HG03520 (cell line): ENCODE results near the gene MYH14.
"Not testable (repeated sequence)": the region's sequence is repeated elsewhere in the genome, so short reads cannot be mapped to it uniquely, and the experiment has no call there.

Experiments
- ATAC-seq: cut with Tn5 transposase; IDR thresholded peaks from one replicate; pipeline ENCODE4 v1.9.1; 2021; ENCODE audit warnings: mild to moderate bottlenecking, moderate library complexity; ENCODE audit not compliant: unreplicated experiment

Gene MYH14

DNA sequence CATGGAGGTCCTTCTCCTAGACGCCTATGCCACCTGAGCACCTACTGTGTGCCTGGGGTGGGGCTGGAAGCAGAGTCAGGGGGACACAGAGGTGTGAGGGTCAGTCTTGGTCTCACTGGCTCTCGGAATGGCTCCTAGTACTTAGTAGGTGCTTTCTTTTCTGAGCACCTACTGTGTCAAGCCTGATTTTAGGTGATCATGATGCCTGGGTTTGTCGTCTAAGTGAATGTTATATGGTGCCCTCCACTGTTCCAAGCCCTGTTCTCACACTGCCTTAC, 20.0 kb downstream of the MYH14 start:
- ATAC-seq: no peak

GRCh38 chr19:50224986-50225747, 21.7 kb downstream of the MYH14 start:
- no peak for ATAC-seq

GRCh38 chr19:50226536-50226935, 23.1 kb downstream of the MYH14 start:
- no peak for ATAC-seq

DNA sequence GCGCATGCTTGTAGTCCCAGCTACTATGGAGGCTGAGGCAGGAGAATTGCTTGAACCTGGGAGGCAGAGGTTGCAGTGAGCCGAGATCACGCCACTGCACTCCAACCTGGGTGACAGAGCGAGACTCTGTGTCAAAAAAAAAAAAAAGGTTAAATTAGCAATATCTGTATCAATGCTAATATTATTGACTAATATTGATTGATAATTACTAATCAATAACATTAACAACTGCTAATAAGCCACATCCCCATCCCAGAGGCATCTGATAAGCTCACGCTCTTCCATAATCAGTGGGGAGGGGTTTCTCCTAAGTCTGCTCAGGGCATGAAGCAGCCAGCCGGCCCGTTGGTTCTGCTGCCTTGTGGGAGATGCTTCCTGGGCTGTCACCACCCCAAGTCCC, 24.7 kb downstream of the MYH14 start:
- ATAC-seq: not testable (repeated sequence)

DNA sequence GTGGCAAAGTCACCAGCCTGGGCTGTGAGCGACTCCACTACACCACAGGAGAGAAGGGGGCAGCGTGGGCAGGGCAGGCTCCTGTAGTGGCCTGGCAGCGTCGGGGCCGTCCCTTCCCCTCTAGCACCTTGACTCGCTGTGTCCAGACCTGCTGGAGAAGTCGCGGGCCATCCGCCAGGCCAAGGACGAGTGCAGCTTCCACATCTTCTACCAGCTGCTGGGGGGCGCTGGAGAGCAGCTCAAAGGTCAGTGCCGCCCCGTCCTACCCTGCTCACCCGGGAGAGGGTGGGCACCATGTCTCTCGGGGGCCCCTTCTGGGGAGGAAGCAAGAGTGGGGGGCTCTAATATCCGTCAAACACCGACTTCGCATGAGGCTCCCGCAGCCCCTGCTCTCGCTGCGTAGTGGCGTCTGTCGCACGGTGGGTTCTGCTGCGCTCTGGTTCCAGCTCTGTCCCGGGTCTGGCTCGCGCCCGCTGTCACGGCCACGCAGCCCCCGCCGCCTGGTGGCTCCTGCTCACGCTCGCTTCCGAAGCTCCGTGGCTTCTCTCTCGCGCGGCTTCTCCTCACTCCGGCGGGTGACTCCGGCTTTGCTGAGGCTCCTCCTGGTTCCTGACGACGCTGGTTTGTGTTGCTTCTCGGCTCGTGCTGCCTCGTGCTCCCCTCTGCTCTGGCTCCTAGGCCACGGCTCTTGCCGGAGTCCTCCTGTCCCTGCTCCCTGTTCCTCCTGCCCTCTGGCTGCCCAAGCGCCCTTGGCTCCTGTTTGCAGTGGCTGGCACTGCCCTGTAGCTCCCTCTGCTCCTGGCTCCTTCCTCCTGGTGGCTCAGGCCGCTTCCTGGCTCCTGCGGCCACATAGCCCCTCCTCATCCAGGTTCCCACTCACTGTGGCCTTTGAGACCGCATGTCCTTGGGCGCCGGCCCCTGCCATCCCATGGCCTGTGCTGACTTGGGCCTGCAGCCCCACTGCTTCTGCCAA, 27.2 kb downstream of the MYH14 start:
- no peak for ATAC-seq

DNA sequence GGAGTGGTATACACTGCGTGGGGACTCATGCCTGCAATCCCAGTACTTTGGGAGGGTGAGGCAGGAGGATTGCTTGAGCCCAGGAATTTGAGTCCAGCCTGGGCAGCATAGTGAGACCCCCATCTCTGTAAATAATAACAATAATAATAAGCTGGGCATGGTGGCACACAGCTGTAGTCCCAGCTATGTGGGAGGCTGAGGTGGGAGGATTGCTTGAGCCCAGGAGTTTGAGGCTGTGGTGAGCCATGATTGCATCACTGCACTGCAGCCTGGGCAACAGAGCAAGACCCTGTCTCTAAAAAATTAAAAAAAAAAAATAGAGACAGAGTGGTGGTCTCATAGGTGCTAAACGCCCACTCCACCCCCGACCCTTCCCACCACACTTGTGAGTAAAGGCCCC, 28.0 kb downstream of the MYH14 start:
- ATAC-seq: not testable (repeated sequence)

- no peak for ATAC-seq
Measured at GRCh38 chr19:50231821-50232220, 28.4 kb downstream of the MYH14 start.

- ATAC-seq: no peak
Measured at GRCh38 chr19:50232600-50232999, 29.2 kb downstream of the MYH14 start.

- ATAC-seq: no peak
Measured at GRCh38 chr19:50233308-50233910, 30.0 kb downstream of the MYH14 start.

DNA sequence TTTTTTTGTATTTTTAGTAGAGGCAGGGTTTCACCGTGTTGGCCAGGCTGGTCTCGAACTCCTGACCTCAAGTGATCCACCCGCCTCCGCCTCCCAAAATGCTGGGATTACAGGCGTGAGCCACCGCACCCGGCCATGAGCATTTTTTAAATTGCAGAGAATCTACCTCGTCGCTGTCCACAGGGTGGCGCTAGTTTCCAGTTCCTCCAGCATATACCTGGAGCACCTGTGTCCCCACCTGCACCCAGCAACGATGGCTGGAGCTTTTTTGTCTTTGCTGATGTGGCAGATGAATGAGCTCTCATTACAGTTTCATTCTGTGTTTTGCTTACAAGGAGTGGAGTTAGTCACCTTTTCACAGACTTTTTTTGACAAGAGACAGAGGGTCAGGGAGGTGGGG, 34.1 kb downstream of the MYH14 start:
- ATAC-seq: not testable (repeated sequence)

DNA sequence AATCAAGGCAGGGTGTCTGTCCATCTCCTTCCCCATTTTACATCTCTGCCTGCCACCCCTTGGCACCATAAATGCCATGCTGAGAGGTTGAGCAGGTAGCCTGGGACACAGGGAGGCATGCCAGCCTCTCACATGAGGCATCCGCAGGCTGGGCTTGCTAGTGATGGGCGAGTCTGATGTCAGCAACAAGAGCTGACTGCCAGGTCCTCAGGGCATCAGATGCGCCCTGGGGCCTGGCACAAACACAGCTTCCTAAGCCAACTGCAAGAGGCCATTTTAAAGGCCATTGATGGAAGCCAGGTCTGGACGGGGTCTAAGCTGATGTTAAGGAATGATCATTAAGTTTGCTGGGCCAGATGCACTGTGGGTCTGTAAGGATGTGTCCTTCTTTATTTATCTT, 34.6 kb downstream of the MYH14 start:
- ATAC-seq: no peak

DNA sequence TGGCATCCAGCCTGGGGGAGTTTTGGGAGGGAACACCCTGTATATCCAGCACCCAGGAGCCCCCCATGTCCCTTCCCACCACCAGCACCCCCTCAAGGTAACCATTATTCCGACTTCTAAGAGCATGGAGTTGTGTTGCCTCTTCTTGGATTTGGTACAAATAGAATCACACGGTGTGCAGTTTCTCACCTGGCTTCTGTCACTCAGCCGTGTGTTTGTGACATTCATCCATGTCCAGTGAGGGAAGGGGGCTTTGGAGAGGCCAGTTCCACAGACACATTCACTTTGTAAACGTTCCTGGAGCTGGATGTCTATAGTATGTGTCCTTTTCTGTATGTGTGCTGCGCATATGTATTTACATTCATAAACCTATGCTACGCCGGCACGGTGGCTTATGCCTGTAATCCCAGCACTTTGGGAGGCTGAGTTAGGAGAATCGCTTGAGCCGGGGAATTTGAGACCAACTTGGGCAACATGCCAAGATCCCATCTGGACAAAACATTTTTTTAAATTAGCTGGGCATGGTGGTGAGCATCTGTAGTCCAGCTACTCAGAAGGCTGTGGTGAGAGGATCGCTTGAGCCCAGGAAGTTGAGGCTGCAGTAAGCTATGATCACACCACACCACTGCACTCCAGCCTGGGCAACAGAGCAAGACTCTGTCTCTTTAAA, 36.6 kb downstream of the MYH14 start:
- no peak for ATAC-seq

- no peak for ATAC-seq
Measured at GRCh38 chr19:50242581-50242980, 39.2 kb downstream of the MYH14 start.

GRCh38 chr19:50244695-50245094, 41.3 kb downstream of the MYH14 start:
- ATAC-seq: no peak

- no peak for ATAC-seq
Measured at GRCh38 chr19:50248413-50248812, 45.0 kb downstream of the MYH14 start.

GRCh38 chr19:50248826-50249225, 45.4 kb downstream of the MYH14 start:
- no peak for ATAC-seq

DNA sequence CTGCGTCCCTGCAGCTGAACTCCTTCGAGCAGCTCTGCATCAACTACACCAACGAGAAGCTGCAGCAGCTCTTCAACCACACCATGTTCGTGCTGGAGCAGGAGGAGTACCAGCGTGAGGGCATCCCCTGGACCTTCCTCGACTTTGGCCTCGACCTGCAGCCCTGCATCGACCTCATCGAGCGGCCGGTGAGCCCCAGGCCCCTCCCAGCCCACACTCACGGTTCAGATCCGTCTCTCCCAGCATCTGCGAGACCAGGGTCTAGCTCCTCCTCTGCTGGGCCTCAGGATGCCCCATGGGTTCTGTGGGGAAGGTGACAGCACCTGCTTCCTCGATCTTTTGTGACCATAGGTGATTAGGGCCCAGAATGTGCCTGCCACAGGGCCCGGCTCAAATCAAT, 46.2 kb downstream of the MYH14 start:
- ATAC-seq: no peak

DNA sequence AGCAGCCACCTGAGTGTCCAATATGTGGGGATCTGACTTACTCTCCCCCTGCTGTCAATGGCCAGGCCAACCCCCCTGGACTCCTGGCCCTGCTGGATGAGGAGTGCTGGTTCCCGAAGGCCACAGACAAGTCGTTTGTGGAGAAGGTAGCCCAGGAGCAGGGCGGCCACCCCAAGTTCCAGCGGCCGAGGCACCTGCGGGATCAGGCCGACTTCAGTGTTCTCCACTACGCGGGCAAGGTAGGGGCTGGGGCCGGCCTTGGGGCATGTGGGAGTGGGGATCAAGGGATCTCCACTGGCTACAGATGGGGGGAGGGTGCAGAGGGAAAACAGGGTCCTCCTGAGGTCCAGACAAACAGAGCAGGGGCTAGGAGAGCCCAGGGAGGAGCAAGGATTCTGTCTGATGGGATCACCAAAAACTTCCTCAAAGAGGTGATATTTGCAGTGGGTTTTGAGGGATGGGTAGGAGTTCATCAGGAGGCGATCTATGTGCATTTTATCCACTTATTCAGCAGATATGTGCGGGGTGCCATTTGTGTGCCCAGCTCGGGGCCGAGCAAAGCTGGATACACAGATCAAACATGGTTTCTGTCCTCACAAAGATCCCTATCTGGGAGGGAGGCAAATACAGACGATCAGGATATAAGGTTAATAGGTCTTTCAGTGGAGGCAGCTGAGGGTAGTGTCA, 47.2 kb downstream of the MYH14 start:
- ATAC-seq: no peak

- ATAC-seq: no peak
Measured at GRCh38 chr19:50252111-50252886, 48.9 kb downstream of the MYH14 start.

DNA sequence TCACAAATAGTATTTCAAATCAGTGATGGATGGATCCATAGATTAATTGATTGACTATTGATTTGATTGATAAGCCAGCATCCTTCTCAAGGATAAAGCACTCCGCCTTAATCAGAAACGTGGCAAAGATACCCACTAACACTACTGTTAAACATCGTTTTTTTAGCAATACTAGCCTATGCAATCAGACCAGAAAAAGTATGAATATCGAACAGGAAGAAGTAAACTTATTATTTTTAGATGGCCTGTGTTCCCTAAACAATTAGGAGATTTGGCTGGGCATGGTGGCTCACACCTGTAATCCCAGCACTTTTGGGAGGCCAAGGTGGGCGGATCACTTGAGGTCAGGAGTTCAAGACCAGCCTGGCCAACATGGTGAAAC, 49.5 kb downstream of the MYH14 start:
- ATAC-seq: no peak
